NT2/D1 (cell line): ENCODE data around the gene VPS50.
A peak's percentile ranks its signal among the peaks of the same experiment; 100 is the strongest.

Experiments used
- SUZ12 ChIP-seq: IDR thresholded peaks from 2 replicates; pipeline ENCODE4 v1.6.1; 2011; ENCODE audit not compliant: insufficient read length, insufficient read depth; ENCODE audit errors: extremely low read depth
- YY1 ChIP-seq: IDR thresholded peaks from 2 replicates; pipeline ENCODE4 v1.6.1; 2011; ENCODE audit not compliant: insufficient read length, insufficient read depth
- ZNF274 ChIP-seq: IDR thresholded peaks from 2 replicates; pipeline ENCODE4 v1.6.1; 2011; ENCODE audit warnings: mild to moderate bottlenecking, low read depth, low read length

GRCh38 chr7:93231799-93232672, at the start of gene VPS50:
- TF ChIP-seq YY1 (peak; percentile 83), ZNF274 (no peak), SUZ12 (no peak)
